GM23248 (cell line): Measurements from ENCODE around the gene EVI5L.

ENCODE experiments used
- EZH2 ChIP-seq: fragments of 200-600 bp; sonication (generic); IDR thresholded peaks from 2 replicates; pipeline ENCODE4 v1.6.1; 2018; ENCODE audit warnings: antibody characterized with exemption, mild to moderate bottlenecking; ENCODE audit not compliant: insufficient read depth, poor library complexity, severe bottlenecking
- EZH2phosphoT487 ChIP-seq: fragments of 200-600 bp; sonication (generic); IDR thresholded peaks from 2 replicates; pipeline ENCODE4 v1.6.1; 2018; ENCODE audit warnings: antibody characterized with exemption, moderate library complexity, mild to moderate bottlenecking, low read depth; ENCODE audit not compliant: insufficient read depth

- TF ChIP-seq EZH2: no peak
- no peak for TF ChIP-seq EZH2phosphoT487
Observed at GRCh38 chr19:7787141-7787540, 42.9 kb upstream of the EVI5L start.
